HFFc6 (cell line): ENCODE measurements around the gene APBB2. TPM values are rescaled to one million over a fixed set of nuclear protein-coding genes. Genes with fewer than 3 reads are reported as not detected.

ENCODE experiments used
- DNase-seq: peaks from one replicate; pipeline ENCODE4 v3.0.0-alpha.2; 2018
- H3K27ac Mint-ChIP-seq: 2 replicates; pipeline ENCODE4 v1.8.0; 2020; ENCODE audit warnings: mild to moderate bottlenecking, mixed read lengths
- H3K27me3 Mint-ChIP-seq: 2 replicates; pipeline ENCODE4 v1.8.0; 2021; ENCODE audit warnings: mild to moderate bottlenecking, moderate library complexity, mixed read lengths; ENCODE audit not compliant: insufficient read depth
- H3K36me3 Mint-ChIP-seq: 2 replicates; pipeline ENCODE4 v1.8.0; 2021; ENCODE audit warnings: low read depth, mixed read lengths
- H3K4me1 Mint-ChIP-seq: 2 replicates; pipeline ENCODE4 v1.8.0; 2020; ENCODE audit warnings: low read depth, mixed read lengths
- H3K4me3 Mint-ChIP-seq: 2 replicates; pipeline ENCODE4 v1.8.0; 2020; ENCODE audit warnings: mild to moderate bottlenecking, moderate library complexity, mixed read lengths
- H3K9me3 Mint-ChIP-seq: 2 replicates; pipeline ENCODE4 v1.8.0; 2020; ENCODE audit warnings: mild to moderate bottlenecking, mixed read lengths
- CTCF ChIP-seq: fragments of 200-600 bp; sonication (generic); IDR thresholded peaks from 2 replicates; pipeline ENCODE4 v1.5.0; 2021; ENCODE audit warnings: antibody characterized with exemption, mild to moderate bottlenecking
- total RNA-seq, 6 experiments: library from RNA; stranded (reverse); fragmentation: NEBNext Ultra II Directional; extraction: Animal tissue kit (Norgen Biotek cat#: 25700); gene quantifications; 2 replicates in 1 of 6; 3 replicates in 5 of 6; pipeline ENCODE4 v1.2.3, GENCODE V29; 2021

Gene APBB2
- total RNA-seq, 6 experiments from 2014 or later, result 32.4 to 45.5 (median 35.8) TPM

- Mint-ChIP-seq H3K27me3 (peaks cover 4% of the 10 kb centered on the region), H3K36me3 (peaks cover 12% of the 10 kb centered on the region), H3K4me1 (peaks cover 83% of the 10 kb centered on the region), H3K4me3 (peak overlapping the region; percentile 78), H3K9me3 (no peaks in the 10 kb centered on the region), H3K27ac (peak overlapping the region; percentile 86)
- no peak for TF ChIP-seq CTCF
- no peak for DNase-seq
These were observed 12.0 kb downstream of the APBB2 start for GRCh38 chr4:41202356-41202755.

- H3K27ac Mint-ChIP-seq, result no peak overlapping the region
- peaks cover 81% of the 10 kb centered on the region for H3K4me1 Mint-ChIP-seq
- H3K9me3 Mint-ChIP-seq, result no peaks in the 10 kb centered on the region
These were observed 13.8 kb downstream of the APBB2 start for GRCh38 chr4:41200486-41201017.

GRCh38 chr4:41199788-41200187, 14.6 kb downstream of the APBB2 start:
- Mint-ChIP-seq H3K4me3 (no peak overlapping the region), H3K27me3 (peaks cover 4% of the 10 kb centered on the region), H3K9me3 (no peaks in the 10 kb centered on the region), H3K4me1 (peaks cover 80% of the 10 kb centered on the region), H3K27ac (no peak overlapping the region), H3K36me3 (peaks cover 5% of the 10 kb centered on the region; the same call in 1 of the 2 replicates)
- DNase-seq, result no peak
- no peak for TF ChIP-seq CTCF

More at GRCh38 chr4:41200486-41201017, 13.8 kb downstream of the APBB2 start:
- TF ChIP-seq CTCF, result peak; percentile 34
- H3K4me3 Mint-ChIP-seq, result no peak overlapping the region
- peaks cover 5% of the 10 kb centered on the region; the same call in 1 of the 2 replicates for H3K36me3 Mint-ChIP-seq
- H3K27me3 Mint-ChIP-seq, result peaks cover 4% of the 10 kb centered on the region
- no peak for DNase-seq

- Mint-ChIP-seq H3K36me3 (peaks cover 5% of the 10 kb centered on the region; the same call in 1 of the 2 replicates), H3K9me3 (no peaks in the 10 kb centered on the region), H3K27me3 (no peaks in the 10 kb centered on the region; the same call in 1 of the 2 replicates), H3K27ac (no peak overlapping the region), H3K4me1 (peaks cover 62% of the 10 kb centered on the region), H3K4me3 (no peak overlapping the region)
- DNase-seq, result no peak
- no peak for TF ChIP-seq CTCF
These were observed 16.3 kb downstream of the APBB2 start for GRCh38 chr4:41197996-41198395.

GRCh38 chr4:41197495-41197894, 16.8 kb downstream of the APBB2 start:
- Mint-ChIP-seq H3K9me3 (no peaks in the 10 kb centered on the region), H3K27ac (no peak overlapping the region), H3K4me3 (0 out of 2 replicates have a peak overlapping the region, but pooled peaks have one; percentile 60), H3K36me3 (peaks cover 5% of the 10 kb centered on the region; the same call in 1 of the 2 replicates), H3K4me1 (peaks cover 59% of the 10 kb centered on the region), H3K27me3 (no peaks in the 10 kb centered on the region; the same call in 1 of the 2 replicates)
- no peak for TF ChIP-seq CTCF
- DNase-seq, result no peak
